SH-SY5Y (cell line): ENCODE measurements around the gene HOXB3.

Source experiments
- GATA2 ChIP-seq: IDR thresholded peaks from 2 replicates; pipeline ENCODE4 v1.6.1; 2011; ENCODE audit warnings: mild to moderate bottlenecking, low read depth, low read length
- GATA3 ChIP-seq: IDR thresholded peaks from 2 replicates; pipeline ENCODE4 v1.6.1; 2011; ENCODE audit warnings: low read depth, mild to moderate bottlenecking, low read length, moderate library complexity

DNA sequence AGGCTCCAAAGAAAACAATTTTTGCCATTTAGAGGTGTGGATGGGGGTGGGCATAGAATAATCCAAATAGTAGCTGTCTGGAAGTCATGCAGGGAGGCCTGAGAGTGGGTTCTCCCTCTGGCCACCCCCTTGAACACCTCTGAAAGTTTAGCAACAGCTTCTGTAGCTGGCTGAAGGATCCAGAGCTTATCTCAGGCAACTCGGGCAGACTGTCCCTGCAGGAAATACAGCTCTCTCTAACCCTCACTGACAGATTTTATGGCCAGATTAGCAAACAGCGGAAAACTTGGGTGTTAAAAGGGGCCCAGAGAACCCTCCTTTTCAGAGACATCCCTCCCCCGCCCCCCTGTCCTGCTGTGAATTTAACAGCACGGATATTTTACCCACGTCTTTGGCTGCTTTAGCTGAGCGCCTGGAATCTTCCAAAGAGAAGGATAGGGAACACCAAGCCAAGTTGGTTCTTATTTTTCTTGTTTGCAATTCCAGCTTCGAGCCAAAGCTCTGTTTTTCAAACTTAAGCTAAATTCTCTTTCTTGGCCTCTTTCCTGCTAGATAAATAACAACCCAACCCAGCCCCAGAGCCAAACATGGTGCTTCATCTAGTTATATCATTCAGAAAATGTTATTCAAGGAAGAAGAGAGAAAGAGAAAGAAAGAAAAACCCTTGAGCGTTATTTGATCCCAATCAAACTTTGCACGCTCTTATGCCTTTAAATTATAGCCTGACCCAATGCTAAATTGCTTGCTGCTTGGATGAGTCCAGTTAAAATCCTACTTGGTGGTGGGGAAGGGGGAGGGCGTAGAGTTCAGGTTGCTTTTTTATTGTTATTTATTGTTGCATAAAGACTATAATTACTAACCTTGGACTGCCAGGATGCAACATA is 42.9 kb downstream of the HOXB3 start:
- TF ChIP-seq GATA2 (no peak), GATA3 (no peak)
